ENCODE data around the gene NOP14. TPM values are rescaled to one million over a fixed set of nuclear protein-coding genes. Genes with fewer than 3 reads are reported as not detected.

Gene NOP14
- total RNA-seq, 4 donors from 2014 or later, result 18.2 to 39.6 (median 26.8) TPM

GRCh38 chr4:2929469-2929868, 33.7 kb downstream of the NOP14 start:
- TF ChIP-seq EP300 (IDR thresholded peaks at IDR 0.05) (no peak), CTCF (IDR thresholded peaks at IDR 0.05) (no peak), POLR2A (IDR thresholded peaks at IDR 0.05) (no peak)
- DNase-seq (ENCODE audit: low spot score in 2 of 2), result no peak

DNA sequence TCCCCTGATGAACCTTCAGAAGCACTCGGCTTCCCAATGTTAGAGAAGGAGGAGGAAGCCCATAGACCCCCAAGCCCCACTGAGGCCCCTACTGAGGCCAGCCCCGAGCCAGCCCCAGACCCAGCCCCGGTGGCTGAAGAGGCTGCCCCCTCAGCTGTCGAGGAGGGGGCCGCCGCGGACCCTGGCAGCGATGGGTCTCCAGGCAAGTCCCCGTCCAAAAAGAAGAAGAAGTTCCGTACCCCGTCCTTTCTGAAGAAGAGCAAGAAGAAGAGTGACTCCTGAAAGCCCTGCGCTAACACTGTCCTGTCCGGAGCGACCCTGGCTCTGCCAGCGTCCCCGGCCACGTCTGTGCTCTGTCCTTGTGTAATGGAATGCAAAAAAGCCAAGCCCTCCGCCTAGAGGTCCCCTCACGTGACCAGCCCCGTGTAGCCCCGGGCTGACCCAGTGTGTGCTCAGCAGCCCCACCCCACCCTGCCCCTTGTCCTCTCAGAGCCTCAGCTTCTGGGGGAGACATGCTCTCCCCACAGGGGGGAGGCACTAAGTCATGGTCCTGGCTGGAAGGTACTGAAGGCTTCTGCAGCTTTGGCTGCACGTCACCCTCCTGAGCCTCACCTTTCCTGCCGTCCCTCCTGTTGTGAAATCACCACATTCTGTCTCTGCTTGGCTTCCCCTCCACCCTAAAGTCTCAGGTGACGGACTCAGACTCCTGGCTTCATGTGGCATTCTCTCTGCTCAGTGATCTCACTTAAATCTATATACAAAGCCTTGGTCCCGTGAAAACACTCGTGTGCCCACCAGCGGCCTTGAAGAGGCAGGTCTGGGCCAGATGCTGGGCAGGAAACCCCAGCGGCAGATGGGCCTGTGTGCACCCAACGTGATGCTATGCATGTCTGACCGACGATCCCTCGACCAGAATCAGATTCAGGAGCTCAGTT, 34.7 kb downstream of the NOP14 start:
- no peaks in the 10 kb centered on the region for H3K27me3 ChIP-seq
- no peaks in the 10 kb centered on the region for H3K9me3 ChIP-seq
- DNase-seq (ENCODE audit: low spot score in 2 of 2), result no peak
- WGBS, 2 donors, result 73 to 81% methylated on average over 26 to 32 of the region's 32 CpGs
- no peak for TF ChIP-seq EP300 (IDR thresholded peaks at IDR 0.05)
- TF ChIP-seq CTCF (IDR thresholded peaks at IDR 0.05), result no peak
- no peak for TF ChIP-seq POLR2A (IDR thresholded peaks at IDR 0.05)
- peaks cover 0 to 95% (median 18%) of the 10 kb centered on the region in 3 donors for H3K36me3 ChIP-seq
- peaks cover 0 to 46% (median 20%) of the 10 kb centered on the region in 4 donors for H3K4me1 ChIP-seq
- peak overlapping the region in 1 of 4 donors; percentile 31 for H3K27ac ChIP-seq
- H3K4me3 ChIP-seq, result no peak overlapping the region

More at GRCh38 chr4:2929469-2929868, 33.7 kb downstream of the NOP14 start:
- Histone ChIP-seq H3K27ac (peak overlapping the region in 1 of 4 donors; percentile 26), H3K4me1 (peaks cover 0 to 47% (median 25%) of the 10 kb centered on the region in 4 donors), H3K4me3 (no peak overlapping the region), H3K36me3 (peaks cover 0 to 86% (median 18%) of the 10 kb centered on the region in 3 donors), H3K27me3 (no peaks in the 10 kb centered on the region), H3K9me3 (no peaks in the 10 kb centered on the region)
- 83 to 85% methylated on average over 15 to 16 of the region's 16 CpGs for WGBS, 2 donors

GRCh38 chr4:2927696-2928075, 35.5 kb downstream of the NOP14 start:
- H3K27me3 ChIP-seq, result no peaks in the 10 kb centered on the region
- 87 to 92% methylated on average over 12 of the region's 12 CpGs for WGBS, 2 donors
- H3K4me1 ChIP-seq, result peaks cover 0 to 46% (median 14%) of the 10 kb centered on the region in 4 donors
- H3K36me3 ChIP-seq, result peaks cover 0 to 100% (median 18%) of the 10 kb centered on the region in 3 donors
- H3K9me3 ChIP-seq, result no peaks in the 10 kb centered on the region
- H3K27ac ChIP-seq, result no peak overlapping the region
- no peak for TF ChIP-seq EP300 (IDR thresholded peaks at IDR 0.05)
- TF ChIP-seq CTCF (IDR thresholded peaks at IDR 0.05), result no peak
- no peak for TF ChIP-seq POLR2A (IDR thresholded peaks at IDR 0.05)
- DNase-seq (ENCODE audit: low spot score in 2 of 2), result no peak
- no peak overlapping the region for H3K4me3 ChIP-seq

- Histone ChIP-seq H3K27me3 (no peaks in the 10 kb centered on the region), H3K36me3 (peaks cover 0 to 100% (median 18%) of the 10 kb centered on the region in 3 donors), H3K27ac (no peak overlapping the region), H3K4me1 (peaks cover 0 to 45% (median 11%) of the 10 kb centered on the region in 4 donors), H3K4me3 (no peak overlapping the region), H3K9me3 (no peaks in the 10 kb centered on the region)
- 90 to 92% methylated on average over 15 to 16 of the region's 18 CpGs for WGBS, 2 donors
- DNase-seq (ENCODE audit: low spot score in 2 of 2), result no peak
- TF ChIP-seq POLR2A (IDR thresholded peaks at IDR 0.05), result no peak
- TF ChIP-seq EP300 (IDR thresholded peaks at IDR 0.05), result no peak
These were observed 36.0 kb downstream of the NOP14 start for GRCh38 chr4:2927016-2927695.

GRCh38 chr4:2925931-2926860, 37.0 kb downstream of the NOP14 start:
- Histone ChIP-seq H3K4me1 (peaks cover 0 to 36% (median 3%) of the 10 kb centered on the region in 4 donors), H3K9me3 (no peaks in the 10 kb centered on the region), H3K27ac (no peak overlapping the region), H3K4me3 (no peak overlapping the region), H3K27me3 (no peaks in the 10 kb centered on the region), H3K36me3 (peaks cover 0 to 99% (median 16%) of the 10 kb centered on the region in 3 donors)
- DNase-seq (ENCODE audit: low spot score in 2 of 2), result no peak
- 90% methylated on average over 41 of the region's 41 CpGs for WGBS, 2 donors
- TF ChIP-seq CTCF (IDR thresholded peaks at IDR 0.05) (no peak), POLR2A (IDR thresholded peaks at IDR 0.05) (no peak), EP300 (IDR thresholded peaks at IDR 0.05) (no peak)

Data from tibial nerve (tissue), 4 donors.